H54 (cell line): Measurements from ENCODE around the gene RNF138.
"Not testable (repeated sequence)": the region's sequence is repeated elsewhere in the genome, so short reads cannot be mapped to it uniquely, and the experiment has no call there.

ENCODE experiments used
- DNase-seq: peaks from one replicate; pipeline ENCODE4 v3.0.0; 2011; ENCODE audit warnings: low spot score, mixed read lengths; ENCODE audit not compliant: insufficient read length
- FAIRE-seq: peaks from 3 replicates; lab custom pipeline; 2011; peaks lifted over from hg19 to GRCh38; lab: Jason Lieb, UNC
- POLR2A ChIP-seq: IDR thresholded peaks from 2 replicates; pipeline ENCODE4 v1.6.1; 2011; ENCODE audit warnings: low read depth, mild to moderate bottlenecking, low read length

The RNF138 gene

DNA sequence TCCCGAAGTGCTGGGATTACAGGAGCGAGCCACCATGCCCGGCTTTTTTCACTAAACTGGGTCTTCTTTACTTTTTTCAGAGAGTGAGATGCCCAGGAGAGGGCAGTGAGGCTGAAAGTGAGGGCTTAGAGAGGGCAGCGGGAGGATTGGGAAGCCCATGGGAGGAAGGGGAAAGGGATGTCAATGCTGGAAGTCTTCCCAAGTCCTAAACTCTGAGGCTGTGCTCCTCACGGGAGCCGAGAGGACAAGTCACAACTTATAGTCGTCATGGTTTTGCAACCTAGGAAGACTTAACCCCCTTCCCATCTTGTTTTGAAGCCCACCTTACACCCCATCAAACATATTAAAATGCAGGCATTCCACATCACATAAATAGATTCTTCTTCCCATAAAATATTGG is 83.0 kb downstream of the RNF138 start:
- no peak for FAIRE-seq
- no peak for DNase-seq
- no peak for TF ChIP-seq POLR2A

DNA sequence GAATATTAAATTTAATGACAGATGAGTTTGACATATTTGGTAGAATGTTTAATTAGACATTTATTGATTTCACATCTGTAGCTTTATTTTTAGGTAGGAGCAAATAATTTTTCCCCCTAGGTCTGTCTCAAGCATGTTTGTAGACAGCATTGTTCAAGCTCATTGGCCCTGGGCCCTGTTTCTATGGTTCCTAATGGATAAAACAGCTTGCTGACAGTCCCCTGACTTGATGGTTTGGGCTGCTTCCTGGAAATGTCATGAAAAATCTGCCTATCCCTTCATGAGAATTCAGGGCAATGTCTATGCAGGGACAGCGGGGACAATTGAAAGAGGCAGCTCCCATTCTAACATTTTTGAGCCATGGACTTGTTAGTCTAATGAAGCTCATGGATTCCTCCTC is 83.6 kb downstream of the RNF138 start:
- no peak for DNase-seq
- TF ChIP-seq POLR2A, result no peak
- no peak for FAIRE-seq

DNA sequence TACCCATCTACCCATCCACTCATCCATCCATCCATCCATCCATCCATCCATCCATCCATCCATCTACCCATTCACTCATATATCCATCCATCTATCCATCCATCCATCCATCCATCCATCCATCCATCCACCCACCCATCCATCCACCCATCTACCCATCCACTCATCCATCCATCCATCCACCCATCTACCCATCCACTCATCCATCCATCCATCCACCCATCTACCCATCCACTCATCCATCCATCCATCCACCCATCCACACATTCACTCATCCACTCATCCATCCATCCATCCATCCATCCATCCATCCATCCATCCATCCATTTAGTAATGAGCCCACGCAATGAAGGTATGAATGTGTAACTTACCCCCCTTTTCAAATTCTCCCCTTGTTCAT is 85.1 kb downstream of the RNF138 start:
- not testable (repeated sequence) for DNase-seq, FAIRE-seq

DNA sequence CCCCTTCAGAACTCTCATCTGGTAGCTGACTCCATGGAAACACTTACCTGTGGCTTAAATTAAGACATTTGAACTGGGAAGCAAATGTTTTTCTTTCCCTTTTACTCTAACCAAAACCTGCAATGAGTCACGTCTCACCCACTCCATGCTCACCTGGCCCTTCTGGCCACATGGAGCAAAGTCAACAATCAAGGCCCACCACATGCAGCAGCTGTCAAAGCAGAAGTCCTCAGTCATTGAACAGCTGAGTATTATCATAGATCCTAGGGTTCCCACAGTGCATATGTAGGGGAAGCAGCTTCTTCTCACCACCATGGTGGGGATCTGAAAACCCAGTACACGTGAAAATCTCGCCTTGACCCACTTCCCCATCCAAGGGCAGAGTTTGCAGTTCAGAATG is 85.9 kb downstream of the RNF138 start:
- FAIRE-seq (no peak), DNase-seq (no peak)
- no peak for TF ChIP-seq POLR2A
